ENCODE measurements around the gene DNAAF8. TPM values are rescaled to one million over a fixed set of nuclear protein-coding genes. Genes with fewer than 3 reads are reported as not detected.

DNAAF8 gene
- total RNA-seq, 1 experiment from 2014 or later: 1.2 TPM

DNA sequence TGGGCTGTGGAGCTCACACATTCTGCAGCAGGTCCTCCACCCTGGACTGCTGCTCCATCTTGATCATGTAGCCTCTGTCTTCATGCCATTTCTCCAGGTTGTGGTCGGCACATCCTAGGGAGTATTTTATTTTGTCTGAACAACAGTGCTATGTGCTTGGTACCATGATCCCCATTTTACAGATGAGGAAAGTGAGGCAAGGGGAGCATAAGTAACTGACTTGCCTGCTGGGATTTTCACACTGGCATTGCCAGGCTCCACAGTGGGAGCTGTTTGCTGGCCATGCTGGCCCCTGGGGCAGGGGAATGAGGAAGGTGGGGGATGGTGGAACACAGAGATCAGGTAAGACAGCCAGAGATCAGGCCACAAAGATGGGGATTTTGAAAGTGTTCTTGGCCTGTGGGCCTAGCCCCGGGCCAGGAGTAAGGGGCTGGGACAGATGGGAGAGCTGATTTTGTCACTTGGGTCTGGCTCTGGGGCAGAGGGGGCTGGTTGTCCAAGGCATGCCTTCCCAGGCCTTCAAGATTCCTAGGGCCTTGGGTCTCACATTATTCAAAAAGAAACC lies 41.9 kb downstream of the DNAAF8 start:
- no TSS peak for BruUV-seq (replicated peaks)
- H3K27me3 ChIP-seq (ENCODE audit: low read length): no peaks in the 10 kb centered on the region
- no peaks in the 10 kb centered on the region for H3K36me3 ChIP-seq (ENCODE audit: low read depth, low read length)
- intact Hi-C loops (cut with micrococcal nuclease): no loop called here
- H3K79me2 ChIP-seq (ENCODE audit: low read length): no peaks in the 10 kb centered on the region
- H3K9me3 ChIP-seq (ENCODE audit: low read length): no peaks in the 10 kb centered on the region
- H3K27ac ChIP-seq (ENCODE audit: low read length): no peak overlapping the region
- H3K4me1 ChIP-seq (ENCODE audit: insufficient read depth, low read length): peaks cover 5% of the 10 kb centered on the region; the same call in 1 of the 2 replicates
- no peaks in the 10 kb centered on the region for H3K9me2 ChIP-seq (replicated peaks; ENCODE audit: low read length)
- no peak overlapping the region for H3K4me3 ChIP-seq (ENCODE audit: low read length)
- H4K20me1 ChIP-seq (ENCODE audit: low read length): no peaks in the 10 kb centered on the region
- CTCF ChIA-PET: no interaction called here
- no peak overlapping the region for H2AFZ ChIP-seq (ENCODE audit: low read length)
- POLR2A ChIA-PET (ENCODE audit: unreplicated experiment): no interaction called here
- TF ChIP-seq EZH2 (IDR thresholded peaks at IDR 0.05; ENCODE audit: low read length, unreplicated experiment): no peak
- TF ChIP-seq, protein P1, sequence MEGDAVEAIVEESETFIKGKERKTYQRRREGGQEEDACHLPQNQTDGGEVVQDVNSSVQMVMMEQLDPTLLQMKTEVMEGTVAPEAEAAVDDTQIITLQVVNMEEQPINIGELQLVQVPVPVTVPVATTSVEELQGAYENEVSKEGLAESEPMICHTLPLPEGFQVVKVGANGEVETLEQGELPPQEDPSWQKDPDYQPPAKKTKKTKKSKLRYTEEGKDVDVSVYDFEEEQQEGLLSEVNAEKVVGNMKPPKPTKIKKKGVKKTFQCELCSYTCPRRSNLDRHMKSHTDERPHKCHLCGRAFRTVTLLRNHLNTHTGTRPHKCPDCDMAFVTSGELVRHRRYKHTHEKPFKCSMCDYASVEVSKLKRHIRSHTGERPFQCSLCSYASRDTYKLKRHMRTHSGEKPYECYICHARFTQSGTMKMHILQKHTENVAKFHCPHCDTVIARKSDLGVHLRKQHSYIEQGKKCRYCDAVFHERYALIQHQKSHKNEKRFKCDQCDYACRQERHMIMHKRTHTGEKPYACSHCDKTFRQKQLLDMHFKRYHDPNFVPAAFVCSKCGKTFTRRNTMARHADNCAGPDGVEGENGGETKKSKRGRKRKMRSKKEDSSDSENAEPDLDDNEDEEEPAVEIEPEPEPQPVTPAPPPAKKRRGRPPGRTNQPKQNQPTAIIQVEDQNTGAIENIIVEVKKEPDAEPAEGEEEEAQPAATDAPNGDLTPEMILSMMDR (conservative IDR thresholded peaks at IDR 0.05; ENCODE audit: low read depth, low read length): no peak
- TF ChIP-seq EZH2phosphoT487 (IDR thresholded peaks at IDR 0.05; ENCODE audit: borderline replicate concordance, low read length): no peak
- no peak overlapping the region for H3K4me2 ChIP-seq (ENCODE audit: low read length)
- H3K9ac ChIP-seq (ENCODE audit: low read length): no peak overlapping the region
- H3F3A ChIP-seq (ENCODE audit: low read length, unreplicated experiment): no peaks in the 10 kb centered on the region
- DNase-seq: no peak
- ATAC-seq: no peak

DNA sequence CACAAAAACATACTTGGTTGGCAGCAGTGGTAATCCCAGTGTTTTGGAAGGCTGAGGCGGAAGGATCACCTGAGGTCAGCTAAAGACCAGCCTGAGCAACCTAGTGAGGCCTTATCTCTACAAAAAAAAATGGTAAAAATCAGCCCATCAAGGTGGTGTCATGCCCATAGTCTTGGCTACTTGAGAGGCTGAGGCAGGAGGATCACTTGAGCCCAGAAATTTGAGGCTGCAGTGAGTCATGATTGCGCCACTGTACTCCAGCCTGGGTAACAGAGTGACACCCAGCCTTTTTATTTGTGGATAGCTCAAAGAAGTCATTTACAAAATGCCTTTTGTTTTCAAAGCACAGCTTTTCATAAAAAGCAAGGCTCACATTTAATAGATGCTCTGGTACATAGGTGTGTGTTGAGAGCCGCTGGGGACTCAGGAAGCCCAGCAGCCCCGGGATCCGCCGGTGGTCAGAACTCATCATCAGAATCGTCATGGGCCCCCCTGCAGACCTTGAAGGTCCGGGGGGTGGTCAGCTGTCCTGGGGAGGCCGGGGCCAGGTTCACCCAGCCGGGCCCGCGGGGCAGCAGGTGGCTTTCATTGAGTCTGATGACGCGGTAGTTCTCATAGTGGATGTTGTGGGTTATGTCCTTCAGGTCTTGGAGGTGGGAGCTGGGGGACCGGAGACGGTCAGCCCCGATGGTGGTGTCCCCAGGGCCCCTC lies 43.2 kb downstream of the DNAAF8 start:
- H3K79me2 ChIP-seq (ENCODE audit: low read length): no peaks in the 10 kb centered on the region
- POLR2A ChIA-PET (ENCODE audit: unreplicated experiment): no interaction called here
- no peak overlapping the region for H3K27ac ChIP-seq (ENCODE audit: low read length)
- H3K4me2 ChIP-seq (ENCODE audit: low read length): no peak overlapping the region
- CTCF ChIA-PET: no interaction called here
- H3K4me1 ChIP-seq (ENCODE audit: insufficient read depth, low read length): peaks cover 5% of the 10 kb centered on the region; the same call in 1 of the 2 replicates
- no peak overlapping the region for H2AFZ ChIP-seq (ENCODE audit: low read length)
- H3K9me3 ChIP-seq (ENCODE audit: low read length): no peaks in the 10 kb centered on the region
- TF ChIP-seq EZH2 (IDR thresholded peaks at IDR 0.05; ENCODE audit: low read length, unreplicated experiment): no peak
- no peak for TF ChIP-seq EZH2phosphoT487 (IDR thresholded peaks at IDR 0.05; ENCODE audit: borderline replicate concordance, low read length)
- TF ChIP-seq, protein P1 (conservative IDR thresholded peaks at IDR 0.05; ENCODE audit: low read depth, low read length): no peak
- no peak overlapping the region for H3K4me3 ChIP-seq (ENCODE audit: low read length)
- no peaks in the 10 kb centered on the region for H3K9me2 ChIP-seq (replicated peaks; ENCODE audit: low read length)
- no peak for ATAC-seq
- H3K27me3 ChIP-seq (ENCODE audit: low read length): no peaks in the 10 kb centered on the region
- intact Hi-C loops (cut with micrococcal nuclease): no loop called here
- H3K36me3 ChIP-seq (ENCODE audit: low read depth, low read length): no peaks in the 10 kb centered on the region
- no TSS peak for BruUV-seq (replicated peaks)
- no peaks in the 10 kb centered on the region for H3F3A ChIP-seq (ENCODE audit: low read length, unreplicated experiment)
- no peaks in the 10 kb centered on the region for H4K20me1 ChIP-seq (ENCODE audit: low read length)
- DNase-seq: no peak
- H3K9ac ChIP-seq (ENCODE audit: low read length): no peak overlapping the region

DNA sequence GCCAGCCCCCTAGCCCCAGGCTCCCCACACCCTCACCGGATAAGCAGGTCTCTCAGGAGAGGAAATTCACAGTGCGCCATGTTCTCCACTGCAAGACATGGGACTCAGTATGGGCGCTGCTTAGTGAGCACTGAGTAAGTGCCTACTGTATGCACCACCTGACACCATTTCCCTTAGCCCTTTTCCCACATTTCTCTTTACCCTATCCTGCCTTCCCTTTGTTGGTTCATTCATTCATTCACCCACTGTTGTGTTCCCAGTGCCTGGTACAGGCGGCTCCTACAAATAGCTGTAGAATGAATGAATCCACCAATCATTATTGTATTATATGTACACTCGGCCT lies 43.7 kb downstream of the DNAAF8 start:
- H3K27me3 ChIP-seq (ENCODE audit: low read length): no peaks in the 10 kb centered on the region
- H3K4me3 ChIP-seq (ENCODE audit: low read length): no peak overlapping the region
- H3K79me2 ChIP-seq (ENCODE audit: low read length): no peaks in the 10 kb centered on the region
- no peak overlapping the region for H2AFZ ChIP-seq (ENCODE audit: low read length)
- ChIA-PET CTCF (no interaction called here), POLR2A (ENCODE audit: unreplicated experiment) (no interaction called here)
- peaks cover 5% of the 10 kb centered on the region; the same call in 1 of the 2 replicates for H3K4me1 ChIP-seq (ENCODE audit: insufficient read depth, low read length)
- no peaks in the 10 kb centered on the region for H3K36me3 ChIP-seq (ENCODE audit: low read depth, low read length)
- H3K9ac ChIP-seq (ENCODE audit: low read length): no peak overlapping the region
- no peaks in the 10 kb centered on the region for H3K9me2 ChIP-seq (replicated peaks; ENCODE audit: low read length)
- DNase-seq: no peak
- TF ChIP-seq EZH2phosphoT487 (IDR thresholded peaks at IDR 0.05; ENCODE audit: borderline replicate concordance, low read length): no peak
- TF ChIP-seq, protein P1 (conservative IDR thresholded peaks at IDR 0.05; ENCODE audit: low read depth, low read length): no peak
- TF ChIP-seq EZH2 (IDR thresholded peaks at IDR 0.05; ENCODE audit: low read length, unreplicated experiment): no peak
- no peaks in the 10 kb centered on the region for H3F3A ChIP-seq (ENCODE audit: low read length, unreplicated experiment)
- intact Hi-C loops (cut with micrococcal nuclease): no loop called here
- no peaks in the 10 kb centered on the region for H4K20me1 ChIP-seq (ENCODE audit: low read length)
- no peak overlapping the region for H3K27ac ChIP-seq (ENCODE audit: low read length)
- H3K4me2 ChIP-seq (ENCODE audit: low read length): no peak overlapping the region
- no peaks in the 10 kb centered on the region for H3K9me3 ChIP-seq (ENCODE audit: low read length)
- no peak for ATAC-seq
- BruUV-seq (replicated peaks): no TSS peak
